GM18870 (cell line): ENCODE data around the gene PYCARD.
"Not testable (repeated sequence)": the region's sequence is repeated elsewhere in the genome, so short reads cannot be mapped to it uniquely, and the experiment has no call there.

Experiments
- ATAC-seq: cut with Tn5 transposase; IDR thresholded peaks from one replicate; pipeline ENCODE4 v1.9.1; 2021; ENCODE audit warnings: moderate library complexity; ENCODE audit not compliant: unreplicated experiment

The PYCARD gene

GRCh38 chr16:31215287-31216162 lies 13.0 kb upstream of the PYCARD start:
- ATAC-seq: no peak

- ATAC-seq: no peak
These were observed 12.2 kb upstream of the PYCARD start for GRCh38 chr16:31214708-31215286.

DNA sequence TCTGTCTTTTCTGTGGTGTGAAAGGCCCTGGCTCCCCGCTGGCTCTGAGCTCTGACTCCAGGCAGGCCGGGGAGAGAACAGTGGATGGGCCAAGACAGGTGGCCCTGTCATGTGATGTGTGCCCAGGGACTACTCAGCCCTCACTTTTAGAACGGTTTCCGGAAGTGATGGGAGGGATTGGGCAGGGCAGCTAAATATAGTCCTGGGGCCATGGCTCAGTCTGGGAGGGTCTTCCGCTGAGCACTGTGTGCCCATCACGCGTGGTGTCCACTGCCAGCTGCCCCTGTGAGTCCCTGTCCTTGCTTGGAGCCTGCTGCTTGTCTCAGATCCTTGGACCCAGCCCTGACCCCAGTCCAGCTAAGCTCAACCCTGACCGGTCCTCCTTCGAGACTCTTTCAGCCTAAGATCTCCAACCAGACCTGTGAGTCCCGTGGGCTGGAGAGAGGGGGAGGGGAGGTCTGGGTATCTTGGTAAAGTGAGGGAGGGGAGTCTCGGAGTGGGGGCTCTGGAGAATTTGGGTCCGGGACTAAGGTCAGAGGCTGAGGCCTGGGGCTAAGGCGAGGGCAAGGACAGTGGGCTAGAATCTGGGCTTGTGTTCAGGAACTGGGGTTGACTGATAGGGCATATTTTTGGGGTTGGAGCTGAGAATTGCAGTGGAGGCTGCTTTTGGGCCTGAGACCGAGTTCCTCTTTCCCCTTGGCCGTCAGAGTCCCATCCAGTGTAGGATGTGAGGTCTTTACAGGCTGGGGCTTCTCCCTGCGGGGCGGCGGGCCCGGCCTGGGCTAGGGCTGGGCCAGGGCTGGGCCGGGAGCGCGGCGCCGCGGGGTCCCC lies 11.5 kb upstream of the PYCARD start, which contains the start of gene TRIM72:
Gene TRIM72 (plus strand): TSS at position 243 of the 831 bp plus-strand sequence. CDS start 620 bp downstream, outside the sequence.
- no peak for ATAC-seq

- ATAC-seq: no peak
These were observed 10.8 kb upstream of the PYCARD start for GRCh38 chr16:31213342-31213741.

DNA sequence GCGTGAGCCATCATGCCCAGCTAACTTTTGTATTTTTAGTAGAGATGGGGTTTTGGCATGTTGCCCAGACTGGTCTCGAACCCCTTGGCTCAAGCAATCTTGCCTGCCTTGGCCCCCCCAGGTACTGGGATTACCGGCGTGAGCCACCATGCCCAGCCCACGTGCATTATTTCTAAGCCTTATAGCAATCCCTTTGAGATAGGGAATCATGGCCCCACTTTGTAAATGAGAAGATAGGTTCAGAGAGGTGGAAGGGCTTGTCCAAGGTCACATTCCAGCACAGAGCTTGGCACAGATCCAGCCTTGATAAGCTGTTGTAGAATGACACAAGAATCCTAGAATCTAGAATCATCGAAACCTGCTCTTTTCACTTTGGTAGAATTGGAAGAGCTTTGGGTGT lies 4.2 kb upstream of the PYCARD start:
- ATAC-seq: no peak

DNA sequence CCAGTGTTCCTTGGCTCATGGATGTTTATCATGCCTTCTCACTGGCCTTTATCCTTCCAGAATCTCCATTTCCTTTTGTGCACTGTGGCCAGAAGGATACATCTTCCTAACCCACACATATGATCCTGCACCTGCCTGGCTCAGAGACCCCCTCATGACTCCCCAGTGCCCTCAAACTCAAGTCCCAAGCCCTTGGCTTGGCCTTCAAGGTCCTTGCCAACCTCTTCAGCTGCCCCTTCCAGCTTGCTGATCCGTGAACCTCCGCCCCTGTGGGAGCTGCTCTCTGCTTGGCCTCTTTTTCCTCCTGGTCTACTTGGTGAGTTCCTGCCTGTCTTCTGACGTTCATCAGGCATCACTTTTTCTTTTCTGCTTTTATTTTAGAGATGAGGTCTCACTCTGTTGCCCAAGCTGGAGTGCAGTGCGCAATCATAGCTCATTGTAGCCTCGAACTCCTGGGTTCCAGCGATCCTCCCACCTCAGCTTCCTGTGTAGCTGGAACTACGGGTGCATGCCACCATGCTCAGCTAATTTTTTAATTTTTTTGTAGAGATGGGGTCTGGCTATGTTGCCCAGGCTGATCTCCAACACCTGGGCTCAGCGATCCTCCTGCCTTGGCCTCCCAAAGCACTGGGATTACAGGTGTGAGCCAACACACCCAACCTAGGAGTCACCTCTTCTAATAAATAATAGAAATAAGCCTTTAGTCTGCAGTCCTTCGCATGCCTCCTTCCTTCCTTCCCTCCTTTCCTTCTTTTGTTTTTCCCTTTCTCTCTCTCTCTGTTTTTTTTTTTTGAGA lies 2.5 kb upstream of the PYCARD start:
- ATAC-seq: no peak

- no peak for ATAC-seq
These were observed 762 bp downstream of the PYCARD start for GRCh38 chr16:31201582-31202413.

- no peak for ATAC-seq
These were observed 1.6 kb downstream of the PYCARD start for GRCh38 chr16:31200821-31201568.

GRCh38 chr16:31200111-31200510 lies 2.4 kb downstream of the PYCARD start:
- ATAC-seq: not testable (repeated sequence)

- ATAC-seq: no peak
These were observed 3.0 kb downstream of the PYCARD start for GRCh38 chr16:31199430-31200041.

DNA sequence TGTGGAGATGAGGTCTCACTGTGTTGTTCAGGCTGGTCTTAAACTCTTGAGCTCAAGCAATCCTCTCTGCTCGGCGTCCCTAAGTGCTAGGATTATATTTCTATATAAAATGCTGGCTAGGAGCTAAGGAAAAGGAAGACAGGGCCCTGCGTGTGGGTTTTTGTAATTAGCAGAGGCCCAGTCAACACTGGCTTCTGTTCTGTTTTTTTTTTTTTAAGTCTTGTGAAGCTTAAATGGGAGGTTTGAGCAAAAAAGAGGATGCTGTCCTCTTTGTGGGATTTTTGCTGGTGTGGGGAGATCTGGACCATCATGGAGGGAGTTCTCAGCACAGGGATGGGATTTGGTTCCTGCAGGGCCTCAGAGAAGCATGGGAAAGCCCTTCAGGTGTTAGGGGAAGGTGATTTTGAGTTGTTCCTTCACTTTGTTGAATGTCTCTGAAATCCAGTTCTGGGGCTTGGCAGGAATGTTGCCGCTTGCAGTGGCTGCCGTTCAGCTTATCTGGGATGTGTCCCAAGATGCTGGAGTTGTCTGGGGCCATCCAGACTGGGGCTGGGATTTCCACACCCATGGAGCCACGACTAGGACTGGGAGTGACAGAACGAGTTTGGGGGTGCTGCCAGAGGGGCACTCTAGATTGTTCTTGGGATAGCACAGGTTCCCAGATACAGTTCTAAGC lies 4.2 kb downstream of the PYCARD start:
- ATAC-seq: no peak

DNA sequence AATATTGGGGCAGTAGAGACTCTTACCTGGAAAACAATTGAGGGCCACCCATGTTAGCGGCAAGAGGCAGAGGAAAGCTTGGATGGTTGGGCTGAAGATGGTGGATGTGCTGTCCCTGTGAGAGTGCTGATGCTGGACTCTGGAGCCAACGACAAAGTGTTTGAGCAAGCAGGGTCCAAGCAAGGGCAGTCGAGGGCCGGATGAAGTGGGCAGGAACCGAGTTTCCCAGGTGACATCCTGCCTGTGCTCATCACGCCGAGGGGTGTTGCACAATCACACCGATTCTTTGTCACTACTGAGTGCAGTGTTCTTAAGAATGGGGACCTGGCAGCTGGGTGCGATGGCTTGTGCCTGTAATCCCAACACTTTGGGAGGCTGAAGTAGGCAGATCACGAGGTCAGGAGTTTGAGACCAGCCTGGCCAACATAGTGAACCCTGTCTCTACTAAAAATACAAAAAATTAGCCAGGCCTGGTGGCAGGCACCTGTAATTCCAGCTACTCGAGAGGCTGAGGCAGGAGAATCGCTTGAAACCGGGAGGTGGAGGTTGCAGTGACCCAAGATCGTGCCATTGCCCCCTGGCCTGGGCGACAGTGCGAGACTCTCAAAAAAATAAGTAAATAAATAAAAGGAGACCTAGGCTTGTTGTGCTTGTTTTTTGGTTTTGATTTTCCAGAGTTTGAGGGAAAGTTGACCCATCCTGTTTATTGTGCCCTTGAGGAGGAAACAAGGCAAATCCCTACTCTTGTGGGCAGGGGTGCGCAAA lies 6.1 kb downstream of the PYCARD start:
- no peak for ATAC-seq

GRCh38 chr16:31195861-31196260 lies 6.7 kb downstream of the PYCARD start:
- ATAC-seq: not testable (repeated sequence)

- ATAC-seq: no peak
These were observed 7.7 kb downstream of the PYCARD start for GRCh38 chr16:31194898-31195297.

GRCh38 chr16:31193874-31194273 lies 8.7 kb downstream of the PYCARD start:
- ATAC-seq: no peak

GRCh38 chr16:31192856-31193642 lies 9.5 kb downstream of the PYCARD start:
- ATAC-seq: no peak
